ENCODE results near the gene YARS1. TPM values are rescaled to one million over a fixed set of nuclear protein-coding genes. Genes with fewer than 3 reads are reported as not detected.

Gene YARS1
- total RNA-seq, 1 experiment from 2014 or later: 194 TPM

- H2BK20ac ChIP-seq (ENCODE audit: low read depth, low read length, poor library complexity, severe bottlenecking): no peak overlapping the region
- Mint-ChIP-seq H3K27ac (peak overlapping the region; percentile 65 to 99 (median 89); a peak in 5 of 7 replicates), H3K9me3 (no peaks in the 10 kb centered on the region), H3K36me3 (ENCODE audit: insufficient read depth in 1 of 3, low read depth in 3 of 3) (peaks cover 1 to 6% (median 1%) of the 10 kb centered on the region in 3 experiments; a peak in 3 of 7 replicates), H3K4me1 (peaks cover 71 to 75% of the 10 kb centered on the region in 2 experiments), H3K27me3 (ENCODE audit: low read depth) (no peaks in the 10 kb centered on the region), H3K4me3 (peak overlapping the region in 1 of 2 experiments; percentile 22; a peak in 2 of 5 replicates)
- H4K8ac ChIP-seq (replicated peaks; ENCODE audit: insufficient read length, low read depth, low read length): no peak overlapping the region
- H3K23me2 ChIP-seq (ENCODE audit: insufficient read length, low read depth, low read length, poor library complexity, severe bottlenecking): peaks cover 9% of the 10 kb centered on the region
- no peak overlapping the region for H2BK120ac ChIP-seq (ENCODE audit: low read depth, low read length, poor library complexity, severe bottlenecking)
- no peak for DNase-seq
- no peak overlapping the region for H2AK5ac ChIP-seq (ENCODE audit: insufficient read length, low read length)
- no peak overlapping the region for H3K4me2 ChIP-seq (ENCODE audit: insufficient read depth, insufficient read length, low read length)
- no peaks in the 10 kb centered on the region for H4K20me1 ChIP-seq (ENCODE audit: control insufficient read depth, insufficient read depth, insufficient read length)
- H2BK15ac ChIP-seq (ENCODE audit: low read depth, low read length): no peak overlapping the region
- no peak overlapping the region for H4K5ac ChIP-seq (ENCODE audit: insufficient read length, low read depth, low read length)
- H2BK5ac ChIP-seq (ENCODE audit: insufficient read length, low read length): no peak overlapping the region
- no peak overlapping the region for H3K27ac ChIP-seq (ENCODE audit: insufficient read length, low read depth, low read length)
- WGBS (ENCODE audit: extremely low coverage, insufficient read length, low lambda C conversion rate): no CpG with 5 or more reads among the region's 4 CpGs
- H3K18ac ChIP-seq (ENCODE audit: insufficient read length, low read depth, low read length): no peak overlapping the region
- H3K79me2 ChIP-seq (ENCODE audit: insufficient read depth, low read length): peaks cover 16% of the 10 kb centered on the region; the same call in 1 of the 2 replicates
- peak overlapping the region; percentile 8 for H4K91ac ChIP-seq (ENCODE audit: insufficient read length, low read depth, low read length)
- H3K14ac ChIP-seq (ENCODE audit: insufficient read depth, low read length): no peak overlapping the region
- no peak overlapping the region for H3K4ac ChIP-seq (ENCODE audit: low read depth, low read length)
- H3K23ac ChIP-seq (ENCODE audit: insufficient read length, low read depth, low read length): no peak overlapping the region
- H3K27me3 ChIP-seq (ENCODE audit: insufficient read depth, low read length): no peaks in the 10 kb centered on the region
- H3K9ac ChIP-seq (ENCODE audit: extremely low read depth, insufficient read length, low read length): no peak overlapping the region
- no peak overlapping the region for H3K56ac ChIP-seq (ENCODE audit: insufficient read length, low read depth, low read length)
- no peak overlapping the region for H3T11ph ChIP-seq (ENCODE audit: low read length)
- no peaks in the 10 kb centered on the region for H3K9me3 ChIP-seq (ENCODE audit: control insufficient read depth, low read depth, low read length)
- H3K79me1 ChIP-seq (ENCODE audit: insufficient read depth, low read depth, low read length, poor library complexity, severe bottlenecking): no peaks in the 10 kb centered on the region
- no peak for TF ChIP-seq CTCF (conservative IDR thresholded peaks at IDR 0.05)
- peaks cover 27% of the 10 kb centered on the region; the same call in 1 of the 2 replicates for H3K4me1 ChIP-seq (ENCODE audit: insufficient read depth, low read length)
- H2AFZ ChIP-seq (ENCODE audit: low read length): no peak overlapping the region
- H2BK12ac ChIP-seq (ENCODE audit: insufficient read length, low read depth, low read length): no peak overlapping the region
These were observed 59.8 kb downstream of the YARS1 start for GRCh38 chr1:32757213-32757895.
